ENCODE measurements around the gene MPPE1.
"Not testable (repeated sequence)": the region's sequence is repeated elsewhere in the genome, so short reads cannot be mapped to it uniquely, and the experiment has no call there.

Gene MPPE1

DNA sequence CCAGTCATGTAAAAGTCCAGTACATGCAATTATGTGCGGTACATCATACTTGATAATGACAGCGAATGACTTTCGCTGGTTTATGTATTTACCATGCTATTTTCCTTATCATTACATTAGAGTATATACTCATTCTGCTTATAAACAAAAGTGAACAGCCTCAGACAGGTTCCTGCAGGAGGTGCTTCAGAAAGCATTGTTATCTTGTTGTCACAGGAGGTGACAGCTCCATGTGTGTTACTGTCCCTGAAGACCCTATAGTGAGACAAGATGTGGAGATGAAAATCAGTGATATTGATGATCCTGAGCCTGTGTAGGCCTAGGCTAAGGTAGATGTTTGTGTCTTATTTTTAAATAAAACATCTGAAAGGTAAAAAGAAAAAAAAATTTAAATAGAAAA lies 15.3 kb upstream of the MPPE1 start:
- DNase-seq, result no peak

DNA sequence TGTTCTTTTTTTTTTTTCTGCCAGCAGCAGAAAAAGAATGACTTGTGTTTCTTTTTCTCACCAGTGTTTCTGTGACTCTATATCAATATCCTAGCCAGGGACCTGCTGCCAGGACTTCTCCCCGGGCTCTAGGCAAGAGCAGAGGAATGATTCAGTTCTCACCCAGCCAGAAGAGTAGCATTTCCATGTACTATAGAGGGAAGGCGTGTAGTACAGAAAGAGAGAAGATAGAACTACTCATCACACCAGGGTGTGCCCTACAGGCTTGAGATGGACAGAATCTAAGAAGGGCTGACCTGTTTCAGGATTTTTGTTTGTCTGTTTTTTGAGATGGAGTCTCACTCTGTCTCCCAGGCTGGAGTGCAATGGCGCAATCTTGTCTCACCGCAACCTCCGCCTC lies 11.4 kb upstream of the MPPE1 start:
- DNase-seq, result not testable (repeated sequence)

DNA sequence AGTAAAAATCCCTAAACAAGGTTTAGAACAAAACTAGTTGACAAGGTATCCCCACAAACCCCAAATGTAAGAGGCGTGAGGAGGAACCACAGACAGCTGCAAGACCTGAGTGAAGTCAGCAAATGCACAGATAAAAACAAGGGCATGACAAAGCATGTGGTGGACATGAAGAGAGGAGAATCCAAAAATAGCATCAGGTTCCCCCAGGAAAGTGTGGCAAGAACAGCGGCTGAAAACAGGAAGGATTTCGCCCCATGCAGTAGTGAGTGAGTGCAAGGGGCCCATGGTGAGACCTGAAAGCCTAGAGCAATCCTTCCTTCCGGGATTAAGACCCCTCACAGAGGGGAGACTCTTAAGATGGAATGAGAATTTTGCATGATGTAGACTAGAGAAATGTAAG lies 8.8 kb upstream of the MPPE1 start:
- not testable (repeated sequence) for DNase-seq

DNA sequence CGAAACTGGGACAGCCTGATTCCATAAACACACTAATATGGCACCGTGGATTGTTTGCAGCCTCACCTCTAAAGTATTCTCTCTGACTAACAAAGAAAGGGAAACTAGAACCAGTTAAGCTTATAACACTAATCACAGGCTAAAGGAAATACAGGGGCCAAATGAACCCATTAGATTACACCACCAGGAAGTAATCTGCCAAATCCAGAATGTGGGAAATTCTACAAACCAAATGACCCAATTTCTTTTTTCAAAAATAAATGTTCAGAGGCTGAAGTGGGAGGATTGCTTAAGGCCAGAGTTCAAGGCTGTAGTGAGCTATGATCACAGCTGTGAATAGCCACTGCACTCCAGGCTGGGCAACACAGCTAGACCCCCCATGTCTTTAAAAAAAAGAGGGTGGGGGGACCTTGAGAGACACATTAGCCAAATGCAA lies 1.5 kb upstream of the MPPE1 start:
- DNase-seq, result no peak

DNA sequence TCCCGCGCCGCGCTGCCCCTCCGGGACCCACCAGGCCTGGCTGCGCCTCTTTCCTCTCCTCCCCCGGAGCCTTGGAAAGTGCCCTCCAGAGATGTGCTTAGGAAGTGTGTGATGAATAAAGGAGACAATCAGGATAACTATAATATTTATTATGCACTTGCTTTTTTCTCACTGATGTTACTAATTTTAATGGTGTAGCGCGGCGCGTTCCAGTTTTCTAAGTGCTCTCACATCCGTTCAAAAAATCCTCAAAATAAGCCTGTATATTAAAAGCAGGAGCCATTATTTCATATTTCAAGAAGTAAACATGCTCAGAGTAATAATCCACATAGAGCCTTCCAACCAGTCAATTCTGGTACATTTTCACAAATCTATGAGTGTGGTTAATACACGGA lies 941 bp upstream of the MPPE1 start:
- no peak for DNase-seq

DNA sequence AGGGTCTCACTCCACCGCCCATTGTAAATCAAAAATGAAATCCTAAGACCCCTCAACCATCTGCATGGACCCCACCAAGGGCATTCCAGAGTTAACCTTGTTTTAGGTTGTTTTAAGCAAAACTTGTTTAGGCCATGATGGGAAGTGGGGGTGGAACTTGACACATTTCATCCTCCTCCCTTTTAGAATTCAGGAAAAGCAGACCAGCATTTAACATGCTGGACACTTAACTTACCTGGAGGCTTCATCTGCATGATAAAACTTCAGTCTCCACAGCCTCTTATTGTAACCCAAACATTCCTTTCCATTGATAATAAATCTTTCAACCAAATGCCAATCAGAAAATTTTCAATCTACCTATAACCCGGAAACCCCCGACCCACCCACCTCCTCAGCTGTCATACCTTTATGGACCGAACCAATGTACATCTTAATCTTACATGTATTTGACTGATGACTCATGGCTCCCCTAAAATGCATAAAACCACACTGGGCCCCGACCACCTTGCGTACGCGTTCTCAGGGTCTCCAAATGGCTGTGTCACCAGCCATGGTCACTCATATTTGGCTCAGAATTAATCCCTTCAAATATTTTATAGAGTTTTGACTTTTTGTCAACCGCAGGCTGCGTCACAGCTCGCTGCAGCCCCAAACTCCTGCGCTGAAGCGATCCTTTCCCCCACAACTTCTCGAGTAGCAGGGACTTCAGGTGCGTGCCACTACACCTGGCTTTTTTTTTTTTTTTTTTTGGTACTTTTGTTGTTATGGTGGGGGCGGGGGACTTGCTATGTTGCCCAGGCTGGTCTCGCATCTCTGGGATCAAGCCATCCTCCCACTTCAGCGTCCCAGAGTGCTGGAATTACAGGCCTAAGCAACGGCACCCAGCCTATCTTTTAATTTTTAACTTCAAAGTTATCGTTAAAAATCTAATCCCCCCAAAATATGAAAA lies 917 bp downstream of the MPPE1 start:
- DNase-seq, result no peak

DNA sequence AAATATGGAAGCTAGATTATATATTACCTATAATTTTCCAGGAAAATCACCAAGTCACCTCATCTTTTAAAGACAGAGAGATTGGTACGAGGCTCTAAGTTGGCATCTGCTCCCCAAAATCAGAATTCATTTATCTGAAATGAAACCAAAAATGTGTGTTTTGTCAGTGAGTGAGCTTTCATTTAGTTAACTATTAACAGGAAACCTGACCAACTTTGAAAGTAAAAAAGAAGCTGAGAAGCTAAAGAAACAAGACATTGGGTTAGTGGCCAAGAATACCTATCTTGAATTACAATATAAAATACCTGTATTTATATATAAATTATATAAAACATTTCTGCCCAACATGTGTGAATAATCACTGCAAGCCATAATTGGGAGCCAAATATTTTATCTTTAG lies 1.9 kb downstream of the MPPE1 start:
- DNase-seq, result no peak

DNA sequence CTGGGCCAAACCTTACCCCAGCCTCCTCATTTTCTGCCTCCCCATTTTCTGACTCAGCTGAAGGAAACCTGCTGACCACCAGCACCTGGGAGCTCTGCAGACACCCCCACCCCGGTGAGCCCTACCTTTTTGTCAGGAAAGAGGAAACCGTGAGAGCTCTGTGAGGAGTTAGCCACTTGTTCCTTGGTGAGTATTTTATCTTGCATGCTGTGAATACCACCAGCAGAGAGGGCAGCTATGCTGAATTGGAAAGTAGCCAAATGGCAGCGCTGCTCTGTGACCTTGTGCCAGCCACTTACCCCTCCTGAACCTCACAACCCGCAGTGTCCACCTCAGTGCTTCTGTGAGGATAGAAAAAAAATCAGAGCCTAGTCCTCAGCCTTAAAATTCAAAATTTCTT lies 2.5 kb downstream of the MPPE1 start:
- DNase-seq, result no peak

DNA sequence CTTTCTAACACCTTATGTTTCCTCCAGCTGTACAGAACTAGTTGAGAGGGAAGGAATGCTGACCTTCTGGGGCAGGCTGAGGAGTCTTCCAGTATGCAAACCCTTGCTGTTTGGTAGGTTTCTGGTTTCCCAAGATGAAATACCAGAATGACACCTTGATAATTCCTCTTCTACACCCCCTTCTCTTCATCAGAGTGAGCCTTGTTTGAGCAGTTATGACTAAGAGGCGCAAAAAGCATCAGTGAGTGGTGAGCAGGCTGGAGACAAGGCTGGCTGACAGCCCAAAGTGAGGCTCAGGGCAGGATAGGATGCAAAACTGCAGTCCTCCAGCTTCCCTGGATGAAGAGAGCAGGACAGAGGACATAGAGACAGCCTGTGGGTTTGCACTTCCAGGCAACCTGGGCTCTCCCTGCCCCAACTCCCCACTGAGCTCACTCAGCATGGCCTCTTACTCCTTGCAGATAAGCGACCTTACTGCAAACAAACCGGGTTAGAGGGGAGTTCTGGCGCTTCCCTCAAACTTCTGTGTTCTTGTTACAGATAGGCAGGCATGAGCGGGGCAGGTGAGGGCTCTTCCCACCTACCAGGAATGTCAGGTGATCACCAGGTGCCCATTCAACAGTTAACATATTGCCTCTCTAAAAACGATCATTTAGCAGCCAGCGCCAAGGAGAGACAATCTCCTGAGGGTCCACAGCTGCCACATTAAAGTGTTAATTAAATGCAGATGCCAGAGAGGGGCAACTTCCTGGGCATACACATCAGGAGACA lies 5.4 kb downstream of the MPPE1 start:
- no peak for DNase-seq

DNA sequence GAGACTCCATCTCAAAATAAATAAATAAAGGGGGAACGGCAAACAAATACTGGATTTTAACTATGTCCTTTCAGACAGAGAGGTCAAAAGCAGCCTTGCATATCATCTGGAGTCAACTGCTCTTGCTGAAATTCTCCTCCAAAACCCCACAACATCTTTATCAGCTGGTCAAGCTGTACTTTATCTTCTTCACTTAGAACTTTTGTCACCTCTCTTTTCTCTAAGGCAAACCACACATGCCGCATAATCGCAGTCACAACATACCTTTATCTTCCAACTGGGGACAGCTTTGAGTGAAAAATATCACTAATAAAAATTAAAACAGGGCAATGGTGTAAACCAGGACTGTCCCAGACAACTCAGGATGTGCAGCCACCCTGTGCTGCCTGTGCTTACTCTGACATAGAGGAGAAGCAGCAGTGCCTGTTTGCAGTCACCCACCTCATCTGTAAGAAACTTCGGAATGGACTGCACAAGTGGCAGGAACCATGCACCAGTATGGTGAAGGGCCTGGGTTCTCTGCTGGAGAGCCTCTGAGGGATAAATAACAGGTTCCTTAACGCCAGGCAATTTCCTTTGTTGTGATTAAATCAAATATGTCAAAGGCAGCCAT lies 6.2 kb downstream of the MPPE1 start:
- no peak for DNase-seq

DNA sequence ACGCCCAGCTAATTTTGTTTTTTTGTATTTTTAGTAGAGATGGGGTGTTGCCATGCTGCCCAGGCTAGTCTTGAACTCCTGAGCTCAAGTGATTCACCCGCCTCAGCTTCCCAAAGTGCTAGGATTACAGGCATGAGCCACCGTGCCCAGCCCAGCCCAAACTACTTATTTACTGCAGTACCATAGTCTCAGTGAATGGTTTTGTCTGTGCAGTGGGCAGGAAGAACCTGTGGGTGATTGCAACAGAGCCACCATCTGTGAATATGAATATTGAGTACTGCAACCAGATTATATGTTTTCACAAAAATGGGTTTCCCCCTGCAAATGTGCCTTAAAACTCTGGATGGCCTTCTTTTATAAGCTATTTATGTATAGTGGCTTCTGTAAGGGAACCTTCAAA lies 9.1 kb downstream of the MPPE1 start:
- no peak for DNase-seq

DNA sequence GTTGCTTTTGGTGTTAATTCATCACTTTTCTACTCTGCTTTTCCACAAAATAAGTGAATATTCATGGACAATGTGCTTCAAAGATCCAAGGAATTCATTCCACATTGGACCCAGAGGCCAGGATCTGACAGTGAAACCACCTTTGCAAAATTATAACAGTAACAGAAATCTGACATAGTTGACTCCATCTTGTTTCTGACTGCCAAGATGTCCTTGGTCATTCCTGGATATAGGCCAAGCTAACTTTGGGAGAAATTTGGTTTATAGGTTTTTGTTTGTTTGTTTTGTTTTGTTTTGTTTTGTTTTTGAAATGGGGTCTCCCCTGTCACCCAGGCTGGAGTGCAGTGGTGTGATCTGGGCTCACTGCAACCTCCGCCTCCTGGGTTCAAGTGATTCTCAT lies 10.3 kb downstream of the MPPE1 start:
- no peak for DNase-seq

DNA sequence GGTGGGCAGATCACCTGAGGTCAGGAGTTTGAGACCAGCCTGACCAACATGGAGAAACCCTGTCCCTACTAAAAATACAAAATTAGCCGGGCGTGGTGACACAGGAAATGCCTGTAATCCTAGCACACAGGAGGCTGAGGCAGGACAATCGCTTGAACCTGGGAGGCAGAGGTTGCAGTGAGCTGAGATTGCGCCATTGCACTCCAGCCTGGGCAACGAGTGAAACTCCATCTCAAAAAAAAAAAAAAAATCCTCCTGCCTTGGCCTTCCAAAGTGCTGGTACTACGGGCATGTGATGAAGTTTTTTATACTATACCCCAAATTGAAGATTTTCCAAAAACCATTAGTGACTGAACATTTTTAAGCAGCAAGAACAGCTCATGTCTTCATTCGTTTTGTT lies 15.7 kb downstream of the MPPE1 start:
- DNase-seq, result not testable (repeated sequence)

DNA sequence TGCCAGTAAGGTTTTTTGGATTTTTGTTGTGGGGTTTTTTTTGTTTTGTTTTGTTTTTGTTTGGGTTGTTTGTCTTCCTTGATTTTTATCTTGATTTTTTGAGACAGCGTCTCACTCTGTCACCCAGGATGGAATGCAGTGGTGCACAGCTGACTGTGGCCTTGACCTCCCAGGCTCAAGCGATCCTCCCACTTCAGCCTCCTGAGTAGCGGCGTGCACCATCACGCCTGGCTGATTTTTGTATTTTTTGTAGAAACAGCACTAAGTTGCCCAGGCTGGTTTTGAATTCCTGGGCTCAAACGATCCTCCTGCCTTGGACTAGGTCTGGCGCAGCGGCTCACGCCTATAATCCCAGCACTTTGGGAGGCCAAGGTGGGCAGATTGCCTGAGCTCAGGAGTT lies 16.4 kb downstream of the MPPE1 start:
- DNase-seq, result no peak

DNA sequence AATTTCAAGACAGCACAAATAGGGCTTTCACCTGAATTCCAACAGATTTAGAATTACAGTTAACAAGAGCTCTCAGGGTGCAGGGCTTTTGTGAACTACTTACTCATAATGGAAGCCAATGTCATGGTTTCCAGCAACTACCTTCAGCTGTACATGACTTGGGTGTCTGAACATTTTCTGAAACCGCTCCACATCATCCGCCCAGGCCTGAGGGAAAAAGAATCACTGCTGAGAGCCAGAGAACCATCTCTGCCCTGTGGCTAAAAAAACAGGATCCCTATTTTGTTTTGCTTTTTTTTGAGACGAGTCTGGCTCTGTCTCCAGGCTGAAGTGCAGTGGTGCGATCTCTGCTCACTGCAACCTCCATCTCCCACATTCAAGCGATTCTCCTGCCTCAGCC lies 18.8 kb downstream of the MPPE1 start:
- DNase-seq, result no peak

DNA sequence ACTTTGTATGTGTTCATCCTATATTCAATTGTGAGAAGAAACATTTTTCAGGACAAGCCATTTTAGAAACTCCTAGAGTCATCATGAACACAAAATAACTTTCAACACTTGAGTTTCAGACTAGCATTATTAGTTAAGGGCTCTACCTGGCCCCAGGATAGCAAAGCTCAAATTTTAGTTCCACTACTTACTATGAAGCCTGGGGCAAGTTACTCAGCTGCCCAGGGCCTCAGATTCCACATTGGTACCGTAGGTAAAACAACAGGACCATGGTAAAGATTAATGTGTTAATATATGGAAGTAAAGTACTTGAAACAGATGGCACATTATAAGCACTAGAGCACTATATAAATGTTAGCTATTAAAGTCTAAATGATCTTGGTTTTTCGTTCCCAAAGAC lies 19.4 kb downstream of the MPPE1 start:
- no peak for DNase-seq

DNA sequence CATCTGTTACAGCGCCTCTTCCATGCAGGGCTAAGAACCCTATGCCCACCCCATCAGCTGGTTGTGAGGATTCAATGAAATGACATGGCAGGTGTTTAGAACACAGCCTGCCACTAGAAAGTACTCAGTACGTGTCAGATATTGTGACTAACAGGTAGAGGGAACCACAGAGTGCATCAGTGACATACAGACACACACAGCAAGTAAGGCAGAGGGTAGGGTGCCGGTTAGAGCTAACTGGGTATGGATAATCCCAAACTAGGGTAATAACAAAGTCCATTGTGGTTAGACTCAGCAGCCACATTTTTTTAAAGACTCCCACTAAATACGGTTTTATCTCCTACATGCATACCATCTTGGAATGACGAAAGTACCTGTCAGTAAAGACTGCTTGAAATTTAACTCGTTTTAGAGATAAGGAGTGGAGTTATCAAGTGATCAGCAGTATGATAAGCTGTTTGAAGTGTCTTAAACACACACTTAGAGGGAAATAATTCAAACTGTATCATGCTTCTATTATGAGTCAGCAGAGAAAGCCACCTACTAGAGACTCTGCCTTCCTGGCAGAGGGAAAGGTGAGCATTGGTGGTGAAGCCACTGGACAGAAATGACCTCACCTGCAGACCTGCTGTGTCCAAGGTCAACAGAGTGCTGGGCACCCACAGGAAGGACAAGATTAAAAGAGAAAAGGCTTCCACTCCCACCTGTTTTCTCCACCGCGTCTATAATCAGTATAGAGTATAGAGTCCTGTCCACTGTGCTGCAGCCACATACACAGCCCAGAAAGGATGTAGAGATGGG lies 20.6 kb downstream of the MPPE1 start:
- no peak for DNase-seq

DNA sequence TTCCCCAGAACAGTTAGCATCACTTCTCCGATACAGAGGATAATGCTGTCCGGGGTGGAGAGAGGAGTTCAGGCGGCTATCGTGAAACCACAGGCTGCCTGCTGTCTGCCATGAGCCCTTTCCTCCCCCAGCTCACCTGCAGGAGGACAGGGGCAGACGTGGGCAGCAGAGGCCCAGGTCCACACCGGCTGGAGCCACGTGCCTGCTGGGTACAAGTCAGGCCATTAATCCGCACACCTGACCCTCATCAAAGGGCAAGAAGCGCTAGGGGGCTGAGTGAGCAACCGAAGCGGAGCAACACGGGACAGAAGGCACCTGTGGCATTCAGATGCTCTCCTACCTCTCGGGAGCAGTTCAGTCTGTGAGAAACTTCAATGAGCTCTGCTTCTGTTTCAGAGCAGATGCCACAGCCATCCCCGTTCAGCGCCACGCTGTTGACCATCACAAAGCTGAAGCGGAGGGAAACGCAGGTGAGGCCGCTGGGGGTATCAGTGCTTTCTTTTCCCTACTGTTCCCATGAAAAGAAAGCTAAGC lies 21.5 kb downstream of the MPPE1 start:
- DNase-seq, result no peak

DNA sequence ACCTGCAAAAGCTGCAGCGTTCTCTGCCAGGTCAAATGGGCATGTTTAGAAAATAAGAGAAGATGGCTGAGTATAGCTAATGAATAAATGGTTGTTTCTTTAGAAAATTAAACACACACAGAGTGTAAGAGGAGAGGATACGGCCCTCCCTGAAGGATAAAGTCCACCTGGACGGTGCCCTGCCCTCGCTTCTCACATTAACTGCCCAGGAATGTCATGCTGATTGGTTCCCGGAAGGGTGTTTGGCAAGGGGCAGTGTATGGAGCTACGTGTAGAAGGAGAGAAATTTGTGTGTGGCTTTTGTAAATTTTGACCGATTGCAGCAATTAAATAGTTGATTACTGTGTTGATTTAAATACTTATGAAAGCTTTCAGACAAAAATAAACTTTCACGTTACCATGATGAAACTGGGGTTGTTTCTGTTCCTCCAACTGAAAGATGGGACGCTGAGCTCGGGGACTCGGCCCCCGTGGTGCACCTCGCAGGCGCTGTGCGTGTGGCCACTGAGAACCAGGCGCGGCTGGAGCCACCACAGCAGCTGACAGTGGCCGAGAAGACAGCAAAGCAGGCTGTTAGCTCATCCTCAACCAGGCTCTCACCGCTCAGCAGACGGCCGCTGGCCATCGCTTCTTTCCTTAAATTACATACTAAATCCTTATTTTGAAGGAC lies 22.7 kb downstream of the MPPE1 start:
- DNase-seq, result no peak

DNA sequence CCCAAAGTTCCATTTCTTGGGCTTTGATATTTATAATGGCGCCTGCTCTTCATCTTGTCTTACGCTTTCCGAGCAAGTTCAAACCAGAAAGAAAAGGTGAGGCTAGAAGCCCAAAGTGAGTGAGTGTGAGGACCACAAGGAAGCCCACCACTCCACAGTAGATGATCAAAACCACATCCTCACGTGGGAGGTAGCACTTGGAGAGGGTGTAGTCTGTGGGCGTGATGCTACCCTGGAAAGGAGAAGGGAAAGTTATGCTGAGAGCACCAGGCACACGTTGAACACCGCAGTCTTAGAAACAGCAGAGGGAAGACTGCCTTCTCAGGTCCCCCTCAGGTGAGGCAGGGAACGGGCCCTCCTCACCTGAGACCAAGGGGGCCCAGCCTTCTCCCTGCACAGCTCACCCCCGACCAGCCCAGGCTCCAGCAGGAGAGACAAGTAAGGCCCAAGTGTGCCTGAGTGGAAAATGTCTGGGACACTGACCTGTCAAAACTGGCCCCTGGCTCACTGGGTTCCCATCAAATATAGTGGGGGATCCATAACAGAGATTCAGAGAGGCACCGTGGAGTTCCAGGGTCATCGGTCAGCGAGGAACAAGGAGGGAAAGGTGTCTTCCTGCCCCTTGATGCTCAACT lies 23.6 kb downstream of the MPPE1 start:
- no peak for DNase-seq

DNA sequence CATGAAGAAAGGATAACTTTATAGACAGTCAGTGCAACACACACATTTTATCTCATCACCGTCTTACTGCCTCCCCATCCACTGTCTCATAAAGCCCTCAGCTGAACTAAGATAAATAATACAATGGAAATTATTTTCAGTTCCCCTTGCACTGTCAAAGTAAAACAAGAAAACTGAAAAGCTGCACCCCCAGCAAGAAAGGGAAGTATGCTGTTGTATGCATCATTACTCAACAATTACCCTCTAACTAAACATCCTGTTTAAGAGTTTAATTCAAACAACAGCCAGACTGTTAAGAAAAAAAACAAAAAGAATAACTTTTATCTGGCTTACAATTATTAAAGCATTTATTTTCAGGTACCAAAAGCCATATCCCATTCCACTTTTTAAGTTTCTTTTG lies 25.0 kb downstream of the MPPE1 start:
- no peak for DNase-seq

DNA sequence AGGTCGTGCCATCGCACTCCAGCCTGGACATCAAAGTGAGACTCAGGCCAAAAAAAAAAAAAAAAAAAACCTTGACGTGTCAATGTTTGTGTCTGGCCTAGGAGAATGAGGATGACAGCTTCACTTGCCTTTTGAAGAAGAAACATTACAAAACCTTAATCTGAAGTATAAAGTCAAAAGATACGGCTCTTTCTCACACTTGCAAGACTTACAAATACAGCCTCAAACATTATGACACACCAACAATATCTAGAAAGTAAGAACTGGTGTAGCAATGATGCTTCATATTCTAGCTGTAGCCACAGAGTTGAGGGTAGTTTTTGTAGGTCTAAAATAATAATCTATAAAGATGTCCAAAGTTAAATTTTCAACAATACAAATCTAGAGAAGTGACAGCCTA lies 25.5 kb downstream of the MPPE1 start:
- no peak for DNase-seq

Data from stimulated activated naive CD4-positive, alpha-beta T cell (primary cell).